Right atrium auricular region (tissue), 2 donors: ENCODE measurements around the gene SVBP. TPM values are rescaled to one million over a fixed set of nuclear protein-coding genes. Genes with fewer than 3 reads are reported as not detected.

Experiments used
- DNase-seq: peaks from one replicate; pipeline ENCODE4 v3.0.0-alpha.2; 2019; ENCODE audit warnings: low spot score
- H3K27ac ChIP-seq, 2 donors: fragments of 200-600 bp; sonication (generic); 1 replicate in 1 of 2; 2 replicates in 1 of 2; pipeline ENCODE4 v1.5.1; 2016 to 2019
- H3K27me3 ChIP-seq, 2 donors: fragments of 200-600 bp; sonication (generic); one replicate each; pipeline versions ENCODE4 v1.5.1 to v1.6.0; 2017 to 2019
- H3K36me3 ChIP-seq: fragments of 200-600 bp; sonication (generic); one replicate; pipeline ENCODE4 v1.5.1; 2016
- H3K4me1 ChIP-seq, 2 donors: fragments of 200-600 bp; sonication (generic); one replicate each; pipeline versions ENCODE4 v1.5.1 to v1.6.0; 2017 to 2019
- H3K4me3 ChIP-seq, 2 donors: fragments of 200-600 bp; sonication (generic); 1 replicate in 1 of 2; 2 replicates in 1 of 2; pipeline ENCODE4 v1.5.1; 2017 to 2019; ENCODE audit warnings: mild to moderate bottlenecking in 1 of 2, moderate library complexity in 1 of 2
- H3K9me3 ChIP-seq, 2 donors: fragments of 200-600 bp; sonication (generic); one replicate each; pipeline ENCODE4 v1.5.1; 2019
- CTCF ChIP-seq, 2 donors: fragments of 200-600 bp; sonication (generic); IDR thresholded peaks; one replicate each; pipeline ENCODE4 v1.5.1; 2019; ENCODE audit warnings: antibody characterized with exemption in 2 of 2
- total RNA-seq, 2 donors: library from RNA; depleted of rRNA; stranded (reverse); fragments of >200 nt; gene quantifications; one replicate each; pipeline ENCODE4 v1.1.0, GENCODE V29; 2016

SVBP gene
- total RNA-seq, 2 donors from 2014 or later: 14.5 to 22.1 TPM

- no peak overlapping the region for H3K4me3 ChIP-seq
Observed at GRCh38 chr1:42845193-42845592, 28.0 kb upstream of the SVBP start.

GRCh38 chr1:42844592-42845140 is 27.5 kb upstream of the SVBP start:
- Histone ChIP-seq H3K4me3 (no peak overlapping the region), H3K27ac (no peak overlapping the region), H3K36me3 (no peaks in the 10 kb centered on the region), H3K4me1 (peaks cover 0 to 25% of the 10 kb centered on the region in 2 donors), H3K9me3 (no peaks in the 10 kb centered on the region), H3K27me3 (no peaks in the 10 kb centered on the region)
- DNase-seq: no peak
- TF ChIP-seq CTCF (IDR thresholded peaks at IDR 0.05): no peak

More at GRCh38 chr1:42845193-42845592, 28.0 kb upstream of the SVBP start:
- Histone ChIP-seq H3K4me1 (peaks cover 0 to 25% of the 10 kb centered on the region in 2 donors), H3K9me3 (no peaks in the 10 kb centered on the region), H3K36me3 (peaks cover 2% of the 10 kb centered on the region), H3K27me3 (no peaks in the 10 kb centered on the region), H3K27ac (no peak overlapping the region)
- no peak for DNase-seq
- TF ChIP-seq CTCF (IDR thresholded peaks at IDR 0.05): no peak

DNA sequence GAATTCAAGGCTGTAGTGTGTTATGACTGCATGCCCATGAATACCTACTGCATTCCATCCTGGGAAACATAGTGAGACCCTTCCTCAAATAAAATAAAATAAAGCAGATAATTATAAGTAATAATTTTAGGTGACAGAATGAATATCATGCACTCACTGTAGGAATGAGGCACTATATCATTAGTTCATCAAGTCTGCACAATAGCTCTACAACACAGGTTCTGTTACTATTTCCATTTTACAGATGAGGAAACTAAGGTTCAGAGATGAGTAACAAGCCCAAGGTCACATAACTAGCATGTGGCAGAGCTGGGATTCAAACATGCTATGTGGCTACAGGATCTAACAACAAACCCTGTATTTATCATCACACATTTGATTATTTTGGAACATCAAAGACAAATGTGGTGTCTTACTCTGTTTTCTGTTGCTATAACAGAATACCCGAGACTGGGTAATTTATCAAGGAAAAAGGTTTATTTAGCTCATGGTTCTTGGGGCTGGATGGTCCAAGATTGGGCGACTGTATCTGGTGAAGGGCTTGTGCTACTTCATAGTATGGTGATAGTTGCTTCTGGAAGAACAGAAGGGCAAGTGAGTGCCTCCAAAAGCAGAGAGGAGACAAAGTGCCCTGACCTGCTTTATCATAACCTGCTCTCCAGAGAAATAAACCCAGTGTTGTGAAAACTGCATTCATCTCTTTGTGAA is 24.4 kb upstream of the SVBP start:
- Histone ChIP-seq H3K4me3 (no peak overlapping the region), H3K4me1 (peaks cover 0 to 8% of the 10 kb centered on the region in 2 donors), H3K9me3 (no peaks in the 10 kb centered on the region), H3K36me3 (no peaks in the 10 kb centered on the region), H3K27ac (no peak overlapping the region), H3K27me3 (no peaks in the 10 kb centered on the region)
- no peak for DNase-seq
- no peak for TF ChIP-seq CTCF (IDR thresholded peaks at IDR 0.05)

GRCh38 chr1:42841010-42841409 is 23.8 kb upstream of the SVBP start:
- Histone ChIP-seq H3K27me3 (no peaks in the 10 kb centered on the region), H3K27ac (no peak overlapping the region), H3K36me3 (no peaks in the 10 kb centered on the region), H3K4me1 (peaks cover 0 to 7% of the 10 kb centered on the region in 2 donors), H3K9me3 (no peaks in the 10 kb centered on the region), H3K4me3 (no peak overlapping the region)
- no peak for TF ChIP-seq CTCF (IDR thresholded peaks at IDR 0.05)
- no peak for DNase-seq

- Histone ChIP-seq H3K27me3 (no peaks in the 10 kb centered on the region), H3K36me3 (no peaks in the 10 kb centered on the region), H3K27ac (no peak overlapping the region), H3K4me3 (no peak overlapping the region), H3K9me3 (no peaks in the 10 kb centered on the region), H3K4me1 (no peaks in the 10 kb centered on the region)
- no peak for TF ChIP-seq CTCF (IDR thresholded peaks at IDR 0.05)
- DNase-seq: no peak
Observed at GRCh38 chr1:42838482-42839190, 21.4 kb upstream of the SVBP start.
